Activated naive CD4-positive, alpha-beta T cell treated with anti-CD3 and anti-CD28 coated beads for 36 hours (primary cell): ENCODE measurements around the gene GPR176. TPM values are rescaled to one million over a fixed set of nuclear protein-coding genes. Genes with fewer than 3 reads are reported as not detected.

Source experiments
- CTCF ChIA-PET: fragments of 350-600 bp; sonication (Branson Sonifier 250); formaldehyde crosslinking; loops from one replicate; lab custom pipeline; 2021; ENCODE audit warnings: antibody characterized with exemption; lab: Charles Lee
- DNase-seq: peaks from one replicate; pipeline ENCODE4 v3.0.0-alpha.2; 2020
- H3K27ac Mint-ChIP-seq: one replicate; pipeline ENCODE4 v1.8.0; 2021; ENCODE audit warnings: mild to moderate bottlenecking, mixed read lengths
- H3K27me3 Mint-ChIP-seq: one replicate; pipeline ENCODE4 v1.8.0; 2021; ENCODE audit warnings: low read depth, mixed read lengths
- H3K36me3 Mint-ChIP-seq: one replicate; pipeline ENCODE4 v1.8.0; 2021; ENCODE audit warnings: low read depth, mixed read lengths
- H3K4me1 Mint-ChIP-seq: one replicate; pipeline ENCODE4 v1.8.0; 2021; ENCODE audit warnings: low read depth, mixed read lengths
- H3K4me3 Mint-ChIP-seq: one replicate; pipeline ENCODE4 v1.8.0; 2021; ENCODE audit warnings: mild to moderate bottlenecking, moderate library complexity, mixed read lengths
- H3K9me3 Mint-ChIP-seq: one replicate; pipeline ENCODE4 v1.8.0; 2021; ENCODE audit warnings: mixed read lengths
- intact Hi-C: fragments of 100-400 bp; cut with micrococcal nuclease; formaldehyde crosslinking; loops from one replicate; pipeline ENCODE4 v1.15.1; 2023
- total RNA-seq, 2 experiments: library from RNA; stranded (reverse); gene quantifications; one replicate each; pipeline ENCODE4 v1.2.3, GENCODE V29; 2021

Gene GPR176
- total RNA-seq, 2 experiments from 2014 or later: 0.17 to 0.24 TPM

DNA sequence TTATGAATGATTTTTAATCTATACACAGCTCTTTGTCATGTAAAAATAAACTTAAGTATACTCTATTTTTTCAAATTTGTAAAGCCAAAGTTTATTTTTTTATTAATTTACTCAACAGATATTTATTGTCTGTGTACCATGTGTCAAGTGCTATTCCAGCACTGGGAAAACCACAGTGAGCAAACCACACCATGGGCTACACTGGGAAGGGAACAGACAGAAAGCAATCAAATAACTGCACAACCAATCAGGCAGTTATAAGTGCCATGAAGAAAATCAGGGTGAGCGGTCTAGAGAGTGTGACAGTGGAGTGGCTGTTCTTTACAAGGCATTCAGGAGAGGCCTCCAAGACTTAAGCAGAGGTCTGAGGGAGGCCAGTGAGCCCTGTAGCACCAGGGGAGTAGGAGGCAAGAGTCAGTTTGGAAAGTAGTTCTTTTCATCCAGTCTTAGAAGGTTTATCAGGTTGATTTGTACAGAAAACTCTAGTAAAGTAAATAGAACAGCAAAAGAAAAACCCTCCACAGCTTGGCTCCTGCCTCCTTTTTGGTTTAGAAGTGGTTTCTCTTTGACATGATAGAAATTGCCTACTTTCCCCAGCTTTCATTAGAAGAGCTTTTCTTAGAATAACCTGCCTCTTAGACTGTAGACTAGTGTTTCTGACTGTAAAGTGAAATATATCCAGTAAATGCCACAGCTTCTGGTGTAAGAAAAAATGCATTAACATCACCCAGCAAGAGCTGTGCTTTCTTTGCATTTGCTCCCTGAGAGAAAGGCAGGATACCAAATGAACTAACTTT lies 27.5 kb upstream of the GPR176 start:
- no peak for DNase-seq
- H3K27me3 Mint-ChIP-seq: no peaks in the 10 kb centered on the region
- intact Hi-C loops: no loop called here
- CTCF ChIA-PET: interaction anchor here (1.2 kb wide), 1 partner anchor 14 kb away, joined by 3 read pairs; the partner anchor contains the start of gene EIF2AK4
- no peak overlapping the region for H3K27ac Mint-ChIP-seq
- peaks cover 3% of the 10 kb centered on the region for H3K4me1 Mint-ChIP-seq
- peaks cover 30% of the 10 kb centered on the region for H3K36me3 Mint-ChIP-seq
- no peaks in the 10 kb centered on the region for H3K9me3 Mint-ChIP-seq
- no peak overlapping the region for H3K4me3 Mint-ChIP-seq

- Mint-ChIP-seq H3K27me3 (no peaks in the 10 kb centered on the region), H3K9me3 (no peaks in the 10 kb centered on the region), H3K4me1 (peaks cover 3% of the 10 kb centered on the region), H3K4me3 (no peak overlapping the region), H3K27ac (no peak overlapping the region), H3K36me3 (peaks cover 31% of the 10 kb centered on the region)
- DNase-seq: no peak
- CTCF ChIA-PET: no interaction called here
- intact Hi-C loops: no loop called here
Observed at GRCh38 chr15:39946862-39947261, 26.8 kb upstream of the GPR176 start.

DNA sequence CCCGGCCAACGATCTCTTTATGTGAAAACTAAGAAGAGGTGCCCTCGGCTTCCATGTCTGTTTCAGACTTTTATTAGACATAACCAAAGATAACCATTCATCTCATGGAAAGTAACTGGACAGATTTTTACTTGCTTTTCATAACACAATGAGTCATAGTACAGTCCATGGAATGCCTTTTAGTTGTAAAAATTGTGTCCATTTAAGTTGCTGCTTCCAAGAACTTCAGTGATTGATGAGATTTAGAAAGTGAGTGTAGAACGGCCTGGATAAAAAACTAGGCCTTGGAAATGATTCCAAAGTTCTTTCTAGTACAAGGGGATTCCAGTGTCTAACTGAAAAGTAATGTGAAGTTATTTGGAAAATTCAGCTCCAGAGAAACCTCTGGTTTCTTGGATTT lies 24.7 kb upstream of the GPR176 start:
- Mint-ChIP-seq H3K9me3 (no peaks in the 10 kb centered on the region), H3K4me3 (no peak overlapping the region), H3K36me3 (peaks cover 24% of the 10 kb centered on the region), H3K27ac (no peak overlapping the region), H3K4me1 (peaks cover 3% of the 10 kb centered on the region), H3K27me3 (no peaks in the 10 kb centered on the region)
- DNase-seq: no peak
- intact Hi-C loops: no loop called here
- CTCF ChIA-PET: interaction anchor here (0.6 to 1.1 kb wide), 2 partner anchors 32 to 85 kb away, joined by 3 read pairs; no protein-coding TSS in a partner anchor

DNA sequence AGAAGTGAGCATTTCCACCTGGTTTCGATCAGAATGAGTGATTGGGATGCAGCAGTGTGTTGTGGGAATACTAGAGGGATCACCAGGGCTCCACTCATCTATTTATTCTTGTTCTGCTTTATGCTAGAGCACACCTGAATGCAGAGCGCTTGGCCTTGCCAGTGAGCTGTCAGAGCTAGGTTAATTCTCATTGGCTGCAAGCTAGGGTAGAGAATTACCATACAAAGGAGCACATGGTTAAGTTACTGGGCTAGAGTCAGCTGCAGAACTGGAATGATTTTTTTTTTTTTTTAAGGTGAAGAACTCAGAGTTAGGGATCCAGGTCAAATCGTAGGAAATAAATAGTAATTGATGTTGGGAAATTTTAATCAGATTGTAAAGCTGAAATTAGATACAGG lies 22.7 kb upstream of the GPR176 start:
- Mint-ChIP-seq H3K36me3 (peaks cover 24% of the 10 kb centered on the region), H3K27me3 (no peaks in the 10 kb centered on the region), H3K27ac (no peak overlapping the region), H3K4me1 (peaks cover 3% of the 10 kb centered on the region), H3K4me3 (no peak overlapping the region), H3K9me3 (no peaks in the 10 kb centered on the region)
- DNase-seq: no peak
- intact Hi-C loops: no loop called here
- CTCF ChIA-PET: no interaction called here

GRCh38 chr15:39942101-39942752 lies 22.2 kb upstream of the GPR176 start:
- no peak for DNase-seq
- Mint-ChIP-seq H3K27ac (no peak overlapping the region), H3K36me3 (peaks cover 23% of the 10 kb centered on the region), H3K4me3 (no peak overlapping the region), H3K4me1 (peaks cover 1% of the 10 kb centered on the region), H3K9me3 (no peaks in the 10 kb centered on the region), H3K27me3 (no peaks in the 10 kb centered on the region)
- CTCF ChIA-PET: no interaction called here
- intact Hi-C loops: no loop called here

DNA sequence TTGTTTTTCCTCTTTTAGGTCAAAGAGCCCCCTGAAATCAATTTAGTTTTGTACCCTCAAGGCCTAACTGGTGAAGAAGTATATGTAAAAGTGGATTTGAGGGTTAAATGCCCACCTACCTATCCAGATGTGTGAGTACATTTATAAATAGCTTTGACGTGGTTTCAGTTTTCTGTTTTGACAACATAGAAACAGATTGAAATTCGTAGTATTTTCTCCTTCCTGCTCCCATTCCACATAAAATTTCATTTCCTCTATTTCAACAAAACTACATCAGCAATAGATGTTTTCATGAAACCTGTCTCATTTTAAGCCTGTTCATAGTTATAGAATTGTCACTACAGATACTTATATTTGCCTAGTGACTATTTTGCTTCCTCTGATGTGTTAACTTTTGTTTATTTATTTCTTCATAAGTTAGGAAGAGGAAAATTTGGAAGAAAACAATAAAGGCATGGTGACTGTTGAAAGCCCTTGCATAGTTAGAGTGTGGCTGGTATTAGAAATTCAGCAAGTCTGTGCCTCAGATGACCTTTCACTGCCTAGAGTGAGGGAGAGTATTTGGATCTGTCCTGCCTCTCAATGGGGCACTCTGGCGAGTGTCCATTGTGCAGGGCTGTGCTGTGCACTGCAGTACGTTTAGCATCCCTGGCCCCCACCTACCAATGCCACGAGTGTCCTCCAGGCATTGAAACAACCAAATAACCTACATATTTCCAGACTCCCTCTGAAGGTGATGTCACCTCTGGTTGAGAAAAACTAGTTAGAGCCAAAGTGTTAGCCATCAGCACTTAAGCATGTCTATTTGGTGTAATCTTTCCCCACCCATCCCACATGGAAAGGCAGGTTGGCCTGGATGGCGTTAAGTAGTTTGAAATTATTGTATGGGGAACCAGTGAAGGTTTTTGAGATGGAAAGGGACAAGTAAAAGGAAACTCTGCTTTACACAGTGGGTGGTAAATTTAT lies 19.7 kb upstream of the GPR176 start:
- peaks cover 15% of the 10 kb centered on the region for H3K4me1 Mint-ChIP-seq

GRCh38 chr15:39937696-39938095 lies 17.6 kb upstream of the GPR176 start:
- intact Hi-C loops: no loop called here
- H3K4me3 Mint-ChIP-seq: no peak overlapping the region
- peaks cover 5% of the 10 kb centered on the region for H3K36me3 Mint-ChIP-seq
- H3K27me3 Mint-ChIP-seq: no peaks in the 10 kb centered on the region
- no peaks in the 10 kb centered on the region for H3K9me3 Mint-ChIP-seq
- no peak for DNase-seq
- H3K4me1 Mint-ChIP-seq: peaks cover 24% of the 10 kb centered on the region
- H3K27ac Mint-ChIP-seq: no peak overlapping the region
- CTCF ChIA-PET: no interaction called here

More for the DNA sequence above, 19.7 kb upstream of the GPR176 start:
- intact Hi-C loops: no loop called here
- H3K36me3 Mint-ChIP-seq: peaks cover 16% of the 10 kb centered on the region
- H3K27ac Mint-ChIP-seq: no peak overlapping the region
- no peaks in the 10 kb centered on the region for H3K9me3 Mint-ChIP-seq
- CTCF ChIA-PET: no interaction called here
- DNase-seq: no peak
- H3K4me3 Mint-ChIP-seq: no peak overlapping the region
- no peaks in the 10 kb centered on the region for H3K27me3 Mint-ChIP-seq

DNA sequence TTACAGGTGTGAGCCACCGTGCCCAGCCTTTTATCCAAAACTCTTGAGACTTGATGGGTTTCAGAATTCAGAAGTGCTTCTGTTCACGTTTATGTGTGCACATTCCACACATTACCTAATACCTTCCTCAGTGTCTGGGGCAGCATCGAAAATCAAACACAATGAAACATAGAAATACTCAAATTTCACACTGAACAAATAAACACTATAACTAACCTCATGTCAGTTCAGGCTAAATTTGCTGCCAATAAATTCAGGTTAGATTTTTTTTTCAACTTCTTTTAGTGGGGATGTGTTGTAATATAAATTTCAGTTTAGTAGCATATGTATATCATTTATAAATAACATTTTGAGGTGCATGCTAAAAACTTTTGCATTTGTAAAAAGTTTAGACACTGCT lies 16.6 kb upstream of the GPR176 start:
- H3K4me3 Mint-ChIP-seq: no peak overlapping the region
- no peaks in the 10 kb centered on the region for H3K9me3 Mint-ChIP-seq
- peaks cover 27% of the 10 kb centered on the region for H3K4me1 Mint-ChIP-seq
- peaks cover 3% of the 10 kb centered on the region for H3K36me3 Mint-ChIP-seq
- intact Hi-C loops: no loop called here
- no peak overlapping the region for H3K27ac Mint-ChIP-seq
- no peaks in the 10 kb centered on the region for H3K27me3 Mint-ChIP-seq
- DNase-seq: no peak
- CTCF ChIA-PET: no interaction called here

- Mint-ChIP-seq H3K9me3 (no peaks in the 10 kb centered on the region), H3K4me1 (peaks cover 27% of the 10 kb centered on the region), H3K27me3 (no peaks in the 10 kb centered on the region), H3K4me3 (no peak overlapping the region), H3K27ac (no peak overlapping the region), H3K36me3 (peaks cover 3% of the 10 kb centered on the region)
- DNase-seq: no peak
- intact Hi-C loops: no loop called here
- CTCF ChIA-PET: interaction anchor here (1.1 kb wide), 1 partner anchor 103 kb away, joined by 3 read pairs; the partner anchor contains the start of gene SRP14
Observed at GRCh38 chr15:39936187-39936586, 16.1 kb upstream of the GPR176 start.

DNA sequence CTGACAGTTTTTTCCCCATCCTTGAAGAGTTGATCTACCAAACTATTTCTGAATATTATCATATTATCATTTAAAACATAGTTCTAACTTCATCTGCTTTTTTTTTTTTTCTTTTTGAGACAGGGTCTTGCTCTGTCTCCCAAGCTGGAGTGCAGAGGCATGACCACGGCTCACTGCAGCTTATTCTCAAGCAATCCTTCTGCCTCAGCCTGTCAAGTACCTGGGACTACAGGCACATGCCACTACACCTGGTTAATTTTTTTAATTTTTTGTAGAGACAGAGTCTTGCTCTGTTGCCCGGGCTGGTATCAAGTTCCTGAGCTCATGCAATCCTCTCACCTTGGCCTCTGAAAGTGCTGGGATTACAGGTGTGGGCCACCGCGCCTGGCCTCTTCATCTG lies 15.2 kb upstream of the GPR176 start:
- peaks cover 3% of the 10 kb centered on the region for H3K36me3 Mint-ChIP-seq
- CTCF ChIA-PET: interaction anchor here (0.6 to 1.2 kb wide), 6 partner anchors 9 to 110 kb away, joined by 3 to 7 read pairs (median 4); partner anchors contain the start of gene SRP14
- no peak overlapping the region for H3K4me3 Mint-ChIP-seq
- intact Hi-C loops: loop anchor here (2.0 kb wide), 1 partner anchor 104 kb away; the partner anchor contains the start of gene SRP14
- H3K27ac Mint-ChIP-seq: no peak overlapping the region
- H3K27me3 Mint-ChIP-seq: no peaks in the 10 kb centered on the region
- H3K4me1 Mint-ChIP-seq: peaks cover 27% of the 10 kb centered on the region
- H3K9me3 Mint-ChIP-seq: no peaks in the 10 kb centered on the region
- DNase-seq: no peak

DNA sequence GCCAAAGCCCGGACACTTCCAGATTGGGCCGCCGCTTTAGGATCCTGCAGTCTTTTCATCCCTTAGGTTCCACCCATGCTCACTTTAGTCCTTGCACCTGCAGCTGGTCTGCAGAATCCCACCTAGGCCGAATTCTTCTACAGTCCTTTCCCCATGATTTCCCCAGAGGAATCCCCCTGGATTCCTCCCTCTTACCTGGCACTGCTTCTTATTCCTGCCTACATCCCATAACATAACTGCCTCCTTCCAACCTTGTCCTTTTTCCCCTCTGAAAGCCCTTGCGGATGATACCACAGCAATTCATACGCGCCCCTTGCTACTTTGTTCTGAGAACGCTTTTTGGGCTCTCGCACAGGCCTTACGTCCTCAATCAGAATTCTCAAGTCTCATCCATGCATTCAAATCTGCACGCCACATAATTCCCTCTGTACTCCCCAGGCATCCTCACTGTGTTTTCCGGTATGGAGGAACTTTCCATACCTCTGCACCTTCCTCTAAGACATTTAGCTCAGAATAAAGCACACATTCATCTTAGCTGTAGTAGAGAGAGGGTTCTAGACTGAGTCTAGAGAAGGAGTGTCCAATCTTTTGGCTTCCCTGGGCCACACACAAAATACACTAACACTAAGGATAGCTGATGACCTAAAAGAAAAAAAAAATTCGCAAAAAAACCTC lies 14.5 kb upstream of the GPR176 start:
- DNase-seq: peak; percentile 8
- peak overlapping the region; percentile 52 for H3K27ac Mint-ChIP-seq
- H3K36me3 Mint-ChIP-seq: peaks cover 3% of the 10 kb centered on the region
- H3K9me3 Mint-ChIP-seq: no peaks in the 10 kb centered on the region
- intact Hi-C loops: loop anchor here (1.0 to 5.0 kb wide), 6 partner anchors 13 to 388 kb away; partner anchors contain the start of genes BMF, FSIP1, INAFM2 and SRP14
- H3K27me3 Mint-ChIP-seq: no peaks in the 10 kb centered on the region
- peak overlapping the region; percentile 89 for H3K4me3 Mint-ChIP-seq
- peaks cover 27% of the 10 kb centered on the region for H3K4me1 Mint-ChIP-seq
- CTCF ChIA-PET: interaction anchor here (0.6 to 2.1 kb wide), 8 partner anchors 9 to 152 kb away, joined by 3 to 7 read pairs (median 4); no protein-coding TSS in a partner anchor
